GM10266 (cell line): ENCODE results near the gene FXYD6.

Source experiments
- DNase-seq: peaks from one replicate; pipeline ENCODE4 v3.0.0; 2012; ENCODE audit errors: extremely low spot score
- TF ChIP-seq, protein P1 (sequence below): IDR thresholded peaks from 2 replicates; pipeline ENCODE4 v1.5.1; 2012; ENCODE audit warnings: mild to moderate bottlenecking, low read depth; ENCODE audit not compliant: control insufficient read depth, insufficient read depth; ENCODE audit errors: missing control alignments

The FXYD6 gene

DNA sequence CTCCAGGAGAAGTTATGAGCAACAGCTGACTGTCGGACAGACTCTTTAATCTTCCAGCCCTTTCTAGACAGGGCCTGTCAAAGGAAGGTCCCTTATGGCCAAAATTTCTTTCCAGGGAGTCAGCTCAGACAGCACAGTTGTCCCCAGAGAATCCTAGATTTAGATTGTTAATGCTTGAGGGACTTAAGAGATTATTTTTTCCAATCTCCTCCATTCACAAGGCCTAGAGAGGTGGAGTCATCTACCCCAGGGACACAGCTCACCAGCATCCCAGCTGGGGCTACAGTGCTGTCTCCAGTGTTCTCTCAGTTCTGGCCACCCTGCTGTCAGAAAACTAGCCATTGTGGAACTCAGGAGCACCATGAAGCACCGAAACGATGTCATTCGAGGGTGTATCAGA lies 87.2 kb downstream of the FXYD6 start:
- DNase-seq = no peak
- TF ChIP-seq, protein P1, sequence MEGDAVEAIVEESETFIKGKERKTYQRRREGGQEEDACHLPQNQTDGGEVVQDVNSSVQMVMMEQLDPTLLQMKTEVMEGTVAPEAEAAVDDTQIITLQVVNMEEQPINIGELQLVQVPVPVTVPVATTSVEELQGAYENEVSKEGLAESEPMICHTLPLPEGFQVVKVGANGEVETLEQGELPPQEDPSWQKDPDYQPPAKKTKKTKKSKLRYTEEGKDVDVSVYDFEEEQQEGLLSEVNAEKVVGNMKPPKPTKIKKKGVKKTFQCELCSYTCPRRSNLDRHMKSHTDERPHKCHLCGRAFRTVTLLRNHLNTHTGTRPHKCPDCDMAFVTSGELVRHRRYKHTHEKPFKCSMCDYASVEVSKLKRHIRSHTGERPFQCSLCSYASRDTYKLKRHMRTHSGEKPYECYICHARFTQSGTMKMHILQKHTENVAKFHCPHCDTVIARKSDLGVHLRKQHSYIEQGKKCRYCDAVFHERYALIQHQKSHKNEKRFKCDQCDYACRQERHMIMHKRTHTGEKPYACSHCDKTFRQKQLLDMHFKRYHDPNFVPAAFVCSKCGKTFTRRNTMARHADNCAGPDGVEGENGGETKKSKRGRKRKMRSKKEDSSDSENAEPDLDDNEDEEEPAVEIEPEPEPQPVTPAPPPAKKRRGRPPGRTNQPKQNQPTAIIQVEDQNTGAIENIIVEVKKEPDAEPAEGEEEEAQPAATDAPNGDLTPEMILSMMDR = no peak
